MM.1S (cell line): ENCODE data around the gene HS3ST6.

ENCODE experiments used
- DNase-seq: peaks from one replicate; pipeline ENCODE4 v3.0.0-alpha.2; 2015
- H2AFZ ChIP-seq: fragments of 300-600 bp; sonication (generic); 2 replicates; pipeline ENCODE4 v1.6.0; 2016; ENCODE audit warnings: antibody characterized with exemption, low read length
- H3F3A ChIP-seq: fragments of 300-600 bp; sonication (generic); 2 replicates; pipeline ENCODE4 v1.6.1; 2016; ENCODE audit warnings: mild to moderate bottlenecking, antibody characterized with exemption, low read length, moderate library complexity, mixed read lengths; ENCODE audit not compliant: insufficient read depth
- H3K27ac ChIP-seq: fragments of 300-600 bp; sonication (generic); 2 replicates; pipeline ENCODE4 v1.5.1; 2016; ENCODE audit warnings: mild to moderate bottlenecking, low read length
- H3K27me3 ChIP-seq: fragments of 300-600 bp; sonication (generic); replicated peaks from 2 replicates; pipeline ENCODE4 v1.6.0; 2016; ENCODE audit warnings: low read length; ENCODE audit not compliant: insufficient read depth
- H3K36me3 ChIP-seq: fragments of 300-600 bp; sonication (generic); replicated peaks from 2 replicates; pipeline ENCODE4 v1.6.1; 2016; ENCODE audit warnings: mild to moderate bottlenecking, low read length, mixed read lengths; ENCODE audit not compliant: insufficient read depth
- H3K4me1 ChIP-seq: fragments of 300-600 bp; sonication (generic); 2 replicates; pipeline ENCODE4 v1.6.1; 2016; ENCODE audit warnings: low read length, mixed read lengths
- H3K4me2 ChIP-seq: fragments of 300-600 bp; sonication (generic); 2 replicates; pipeline ENCODE4 v1.6.0; 2016; ENCODE audit warnings: low read depth, low read length
- H3K4me3 ChIP-seq: fragments of 300-600 bp; sonication (generic); 2 replicates; pipeline ENCODE4 v1.5.1; 2016; ENCODE audit warnings: low read length, mixed read lengths
- H3K79me2 ChIP-seq: fragments of 300-600 bp; sonication (generic); 2 replicates; pipeline ENCODE4 v1.6.1; 2016; ENCODE audit warnings: mixed run types, low read length, mixed read lengths
- H3K9ac ChIP-seq: fragments of 300-600 bp; sonication (generic); 2 replicates; pipeline ENCODE4 v1.6.1; 2016; ENCODE audit warnings: low read length, mixed read lengths
- H3K9me2 ChIP-seq: fragments of 300-600 bp; sonication (generic); replicated peaks from 2 replicates; pipeline ENCODE4 v1.6.1; 2016; ENCODE audit warnings: mild to moderate bottlenecking, low read length, mixed read lengths; ENCODE audit not compliant: insufficient read depth
- H3K9me3 ChIP-seq: fragments of 300-600 bp; sonication (generic); replicated peaks from 2 replicates; pipeline ENCODE4 v1.6.1; 2016; ENCODE audit warnings: mild to moderate bottlenecking, low read length, mixed read lengths; ENCODE audit not compliant: insufficient read depth
- H4K20me1 ChIP-seq: fragments of 300-600 bp; sonication (generic); 2 replicates; pipeline ENCODE4 v1.6.1; 2016; ENCODE audit warnings: mild to moderate bottlenecking, low read length, moderate library complexity, mixed read lengths; ENCODE audit not compliant: insufficient read depth
- EZH2 ChIP-seq: fragments of 300-600 bp; sonication (generic); optimal IDR thresholded peaks from 2 replicates; pipeline ENCODE3; 2017; ENCODE audit warnings: low read depth, mild to moderate bottlenecking, antibody characterized with exemption, low read length, mixed read lengths
- EZH2phosphoT487 ChIP-seq: fragments of 300-600 bp; sonication (generic); IDR thresholded peaks from 2 replicates; pipeline ENCODE4 v1.6.1; 2018; ENCODE audit warnings: antibody characterized with exemption, low read length
- TF ChIP-seq, protein P1 (sequence below): fragments of 300-600 bp; sonication (generic); IDR thresholded peaks from 2 replicates; pipeline ENCODE4 v1.5.1; 2016; ENCODE audit warnings: antibody characterized with exemption, low read length, mixed read lengths

HS3ST6 gene

DNA sequence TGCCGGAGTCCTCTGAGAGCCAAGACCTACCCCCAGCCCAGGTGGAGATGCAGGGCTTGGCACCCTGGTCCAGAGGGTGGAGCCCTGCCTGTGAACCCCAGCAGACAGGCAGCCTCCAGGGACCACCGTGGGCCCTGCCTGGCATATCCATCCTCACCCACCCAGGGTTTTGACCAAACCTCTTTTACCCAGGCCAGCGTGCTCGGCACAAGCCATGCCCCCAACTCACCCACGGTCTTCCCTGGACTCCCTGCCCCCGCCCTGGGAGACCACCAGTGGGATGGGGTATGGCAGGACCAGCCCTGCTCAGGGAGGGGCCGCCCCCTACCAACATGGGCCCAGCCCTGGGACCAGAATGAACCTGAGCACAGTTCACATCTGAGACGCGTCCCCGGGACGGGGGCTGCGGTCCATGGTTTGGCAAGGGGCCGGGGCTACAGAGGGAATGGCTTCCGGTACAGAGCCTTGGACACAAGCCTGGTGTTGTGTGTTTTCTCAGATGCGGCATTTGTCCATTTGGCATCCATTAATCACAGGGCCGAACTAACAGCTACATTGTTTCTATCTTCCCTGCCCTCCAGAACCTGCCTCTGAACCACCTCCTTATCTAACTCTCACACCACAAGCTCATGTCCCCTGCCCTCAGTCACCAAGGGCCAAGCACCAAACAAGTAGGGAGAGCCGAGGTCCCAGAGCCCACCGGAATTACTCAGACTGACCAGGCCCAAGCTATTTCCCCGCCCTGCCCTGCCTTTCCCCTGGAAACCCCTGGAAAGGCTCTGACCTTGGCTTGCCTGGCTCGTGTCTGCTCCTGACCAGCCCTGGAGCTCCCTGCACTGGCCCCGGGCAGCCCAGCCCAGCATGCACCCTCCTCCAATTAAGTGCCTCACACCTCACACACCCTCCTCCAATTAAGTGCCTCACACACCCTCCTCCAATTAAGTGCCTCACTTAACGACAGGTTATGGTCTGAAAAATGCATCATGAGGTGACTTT is 14.1 kb downstream of the HS3ST6 start:
- Histone ChIP-seq H4K20me1 (no peaks in the 10 kb centered on the region), H2AFZ (no peak overlapping the region), H3F3A (peaks cover 12% of the 10 kb centered on the region), H3K9me3 (no peaks in the 10 kb centered on the region), H3K4me1 (peaks cover 23% of the 10 kb centered on the region), H3K4me2 (no peak overlapping the region), H3K9ac (no peak overlapping the region), H3K27me3 (no peaks in the 10 kb centered on the region), H3K9me2 (no peaks in the 10 kb centered on the region), H3K27ac (no peak overlapping the region), H3K4me3 (no peak overlapping the region), H3K36me3 (no peaks in the 10 kb centered on the region), H3K79me2 (no peaks in the 10 kb centered on the region)
- no peak for DNase-seq
- TF ChIP-seq EZH2: no peak
- TF ChIP-seq, protein P1, sequence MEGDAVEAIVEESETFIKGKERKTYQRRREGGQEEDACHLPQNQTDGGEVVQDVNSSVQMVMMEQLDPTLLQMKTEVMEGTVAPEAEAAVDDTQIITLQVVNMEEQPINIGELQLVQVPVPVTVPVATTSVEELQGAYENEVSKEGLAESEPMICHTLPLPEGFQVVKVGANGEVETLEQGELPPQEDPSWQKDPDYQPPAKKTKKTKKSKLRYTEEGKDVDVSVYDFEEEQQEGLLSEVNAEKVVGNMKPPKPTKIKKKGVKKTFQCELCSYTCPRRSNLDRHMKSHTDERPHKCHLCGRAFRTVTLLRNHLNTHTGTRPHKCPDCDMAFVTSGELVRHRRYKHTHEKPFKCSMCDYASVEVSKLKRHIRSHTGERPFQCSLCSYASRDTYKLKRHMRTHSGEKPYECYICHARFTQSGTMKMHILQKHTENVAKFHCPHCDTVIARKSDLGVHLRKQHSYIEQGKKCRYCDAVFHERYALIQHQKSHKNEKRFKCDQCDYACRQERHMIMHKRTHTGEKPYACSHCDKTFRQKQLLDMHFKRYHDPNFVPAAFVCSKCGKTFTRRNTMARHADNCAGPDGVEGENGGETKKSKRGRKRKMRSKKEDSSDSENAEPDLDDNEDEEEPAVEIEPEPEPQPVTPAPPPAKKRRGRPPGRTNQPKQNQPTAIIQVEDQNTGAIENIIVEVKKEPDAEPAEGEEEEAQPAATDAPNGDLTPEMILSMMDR: no peak

DNA sequence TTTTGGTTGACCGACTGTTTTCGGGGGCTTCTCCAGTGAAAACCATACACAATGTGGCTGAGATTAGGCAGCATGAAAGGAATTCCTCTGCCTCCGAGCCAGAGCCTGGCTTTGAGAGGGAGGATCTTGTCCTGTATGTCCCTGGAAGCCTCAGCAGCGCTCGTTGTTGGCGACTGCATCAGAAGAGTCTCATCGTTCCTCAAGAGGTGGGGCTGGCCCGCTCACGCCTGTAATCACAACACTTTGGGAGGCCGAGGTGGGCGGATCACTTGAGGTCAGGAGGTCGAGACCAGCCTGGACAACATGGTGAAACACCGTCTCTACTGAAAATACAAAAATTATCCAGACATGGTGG is 15.0 kb downstream of the HS3ST6 start:
- no peaks in the 10 kb centered on the region for H3K79me2 ChIP-seq
- no peak overlapping the region for H3K4me2 ChIP-seq
- H3F3A ChIP-seq: peaks cover 12% of the 10 kb centered on the region
- H3K9me3 ChIP-seq: no peaks in the 10 kb centered on the region
- no peak for TF ChIP-seq EZH2
- TF ChIP-seq, protein P1: no peak
- TF ChIP-seq EZH2phosphoT487: no peak
- no peak for DNase-seq
- no peaks in the 10 kb centered on the region for H3K9me2 ChIP-seq
- H3K27me3 ChIP-seq: no peaks in the 10 kb centered on the region
- no peaks in the 10 kb centered on the region for H4K20me1 ChIP-seq
- no peak overlapping the region for H2AFZ ChIP-seq
- H3K9ac ChIP-seq: no peak overlapping the region
- H3K4me3 ChIP-seq: no peak overlapping the region
- H3K27ac ChIP-seq: no peak overlapping the region
- H3K4me1 ChIP-seq: peaks cover 23% of the 10 kb centered on the region
- no peaks in the 10 kb centered on the region for H3K36me3 ChIP-seq

DNA sequence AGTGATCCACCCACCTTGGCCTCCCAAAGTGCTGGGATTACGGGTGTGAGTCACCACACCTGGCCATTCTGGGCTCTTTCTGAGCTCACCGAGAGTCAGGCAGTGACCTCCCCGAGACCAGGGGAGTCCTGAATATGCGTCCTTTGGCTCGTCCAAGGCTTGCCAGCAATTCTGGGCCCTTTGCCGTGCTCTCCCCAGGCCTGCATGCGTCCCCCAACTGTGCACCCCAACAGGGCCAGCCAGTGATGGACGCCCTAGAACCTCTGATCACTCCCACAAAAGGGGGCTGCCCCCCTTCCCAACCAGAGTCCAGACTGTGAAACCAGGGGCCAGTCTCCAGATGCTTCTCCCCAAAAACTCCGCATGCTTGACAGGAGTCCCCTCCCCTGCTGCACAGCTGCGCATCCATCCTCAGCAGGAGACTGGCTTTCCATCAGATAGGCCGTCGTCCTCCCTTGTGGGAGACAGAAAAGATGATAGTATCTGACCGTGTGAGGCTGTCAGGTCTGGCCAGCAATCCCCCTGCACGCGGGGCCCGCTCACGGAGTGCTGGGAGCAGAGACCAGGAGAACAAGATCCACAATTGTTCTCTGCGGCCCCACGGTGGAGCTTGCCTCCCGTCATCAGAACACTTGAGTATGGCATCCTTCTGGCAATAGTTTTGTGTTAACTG is 15.5 kb downstream of the HS3ST6 start:
- Histone ChIP-seq H3K9me3 (no peaks in the 10 kb centered on the region), H3K27ac (no peak overlapping the region), H3K79me2 (no peaks in the 10 kb centered on the region), H3K9me2 (no peaks in the 10 kb centered on the region), H3K4me2 (no peak overlapping the region), H3K4me1 (peaks cover 23% of the 10 kb centered on the region), H3K9ac (no peak overlapping the region), H3K4me3 (no peak overlapping the region), H2AFZ (no peak overlapping the region), H3F3A (peaks cover 12% of the 10 kb centered on the region), H3K27me3 (no peaks in the 10 kb centered on the region), H4K20me1 (no peaks in the 10 kb centered on the region), H3K36me3 (no peaks in the 10 kb centered on the region)
- TF ChIP-seq, protein P1: no peak
- TF ChIP-seq EZH2: no peak
- no peak for TF ChIP-seq EZH2phosphoT487
- no peak for DNase-seq
